Activated naive CD4-positive, alpha-beta T cell (primary cell): ENCODE measurements around the gene ACKR1.
A peak's percentile ranks its signal among the peaks of the same experiment; 100 is the strongest.

Experiments used
- DNase-seq, 4 experiments: peaks; one replicate each; lab custom pipeline; 2025; lab: John Stamatoyannopoulos, UW

ACKR1 gene

GRCh38 chr1:159187647-159188374 lies 16.9 kb upstream of the ACKR1 start:
- no peak for DNase-seq

- no peak for DNase-seq
Observed at GRCh38 chr1:159188375-159188788, 16.3 kb upstream of the ACKR1 start.

- no peak for DNase-seq
Observed at GRCh38 chr1:159190441-159190840, 14.2 kb upstream of the ACKR1 start.

- no peak for DNase-seq
Observed at GRCh38 chr1:159196543-159196942, 8.1 kb upstream of the ACKR1 start.

- peak in 1 of 4 experiments; percentile 12 for DNase-seq
Observed at GRCh38 chr1:159197561-159198557, 6.8 kb upstream of the ACKR1 start.

GRCh38 chr1:159199901-159200300 lies 4.8 kb upstream of the ACKR1 start:
- DNase-seq, result no peak

- DNase-seq, result no peak
Observed at GRCh38 chr1:159200769-159201168, 3.9 kb upstream of the ACKR1 start.

GRCh38 chr1:159201642-159202041 lies 3.0 kb upstream of the ACKR1 start:
- DNase-seq, result no peak

- no peak for DNase-seq
Observed at GRCh38 chr1:159203610-159204009, 1.1 kb upstream of the ACKR1 start.

- DNase-seq, result no peak
Observed at GRCh38 chr1:159205225-159205624, 550 bp downstream of the ACKR1 start.

- no peak for DNase-seq
Observed at GRCh38 chr1:159206110-159206509, 1.4 kb downstream of the ACKR1 start.

- no peak for DNase-seq
Observed at GRCh38 chr1:159207080-159207479, 2.4 kb downstream of the ACKR1 start.

- no peak for DNase-seq
Observed at GRCh38 chr1:159207774-159208173, 3.1 kb downstream of the ACKR1 start.

- no peak for DNase-seq
Observed at GRCh38 chr1:159208175-159208825, 3.6 kb downstream of the ACKR1 start.

- DNase-seq, result no peak
Observed at GRCh38 chr1:159209061-159209460, 4.4 kb downstream of the ACKR1 start.

- peak in 3 of 4 experiments; percentile 9 to 19 (median 14) for DNase-seq
Observed at GRCh38 chr1:159211331-159212136, 6.9 kb downstream of the ACKR1 start.

- DNase-seq, result no peak
Observed at GRCh38 chr1:159212596-159212995, 7.9 kb downstream of the ACKR1 start.

GRCh38 chr1:159214149-159214760 lies 9.6 kb downstream of the ACKR1 start:
- no peak for DNase-seq

GRCh38 chr1:159218649-159219636 lies 14.3 kb downstream of the ACKR1 start:
- DNase-seq, result no peak
